ENCODE data around the gene GSTK1. TPM values are rescaled to one million over a fixed set of nuclear protein-coding genes. Genes with fewer than 3 reads are reported as not detected.
"Not testable (repeated sequence)": the region's sequence is repeated elsewhere in the genome, so short reads cannot be mapped to it uniquely, and the experiment has no call there.

The GSTK1 gene
- total and polyA plus RNA-seq, 4 donors: 75.6 to 172 (median 111) TPM

DNA sequence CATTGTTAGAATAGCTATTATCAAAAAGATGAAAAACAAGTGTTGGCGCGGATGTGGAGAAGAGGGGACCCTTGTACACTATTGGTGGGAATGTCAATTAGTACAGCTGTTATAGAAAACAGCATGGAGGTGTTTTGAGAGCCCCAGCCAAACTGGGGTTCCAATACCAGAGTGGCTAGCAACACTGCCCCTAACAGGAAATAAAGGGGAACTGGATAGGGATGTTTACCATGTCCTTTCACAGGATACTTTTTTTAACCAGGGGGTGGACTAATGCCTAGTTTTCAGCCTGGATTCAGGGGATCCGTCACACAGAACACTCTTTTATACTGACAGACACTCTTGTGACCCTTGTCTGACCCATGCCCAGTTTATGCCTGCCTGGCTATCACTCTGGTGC, 6.9 kb upstream of the GSTK1 start:
- no peaks in the 10 kb centered on the region for H3K36me3 ChIP-seq (ENCODE audit: control insufficient read depth in 1 of 2, insufficient read depth in 2 of 2, low read length in 1 of 2)
- H3K4me1 ChIP-seq (ENCODE audit: control insufficient read depth in 1 of 2, insufficient read depth in 2 of 2, low read length in 2 of 2): no peaks in the 10 kb centered on the region
- intact Hi-C loops (cut with DNase I): no loop called here
- H3K4me3 ChIP-seq (ENCODE audit: low read length in 2 of 2): no peak overlapping the region
- no peaks in the 10 kb centered on the region for H3K27me3 ChIP-seq (ENCODE audit: control insufficient read depth in 1 of 2, insufficient read depth in 2 of 2, low read length in 1 of 2)
- ATAC-seq (ENCODE audit: low FRiP score): no peak
- DNase-seq: no peak
- 89 to 95% methylated on average over 3 of the region's 3 CpGs for WGBS, 2 donors
- H3K27ac ChIP-seq (ENCODE audit: low read depth in 1 of 2, low read length in 2 of 2): no peak overlapping the region
- H3K9me3 ChIP-seq (ENCODE audit: control insufficient read depth, low read length): no peaks in the 10 kb centered on the region

DNA sequence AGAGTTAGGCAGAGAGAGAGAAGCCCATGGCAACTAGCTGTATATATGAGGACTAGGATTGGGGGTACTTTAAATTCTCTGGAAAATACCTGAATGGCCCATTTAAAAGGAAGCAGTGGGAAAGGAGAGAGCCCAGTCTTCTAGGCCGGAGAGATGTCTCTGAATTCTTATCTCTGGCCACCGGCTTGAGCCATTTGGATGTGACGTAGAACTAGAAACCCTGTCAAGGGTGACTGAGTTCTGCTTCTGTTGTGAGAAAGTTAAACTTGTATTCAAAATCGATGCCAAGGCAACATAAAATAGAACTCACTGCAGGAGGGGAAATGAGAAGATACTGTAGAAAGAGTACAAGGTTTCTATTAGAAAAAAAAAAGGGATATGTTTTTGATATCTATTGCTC, 6.3 kb upstream of the GSTK1 start:
- Histone ChIP-seq H3K4me1 (ENCODE audit: control insufficient read depth in 1 of 2, insufficient read depth in 2 of 2, low read length in 2 of 2) (no peaks in the 10 kb centered on the region), H3K27ac (ENCODE audit: low read depth in 1 of 2, low read length in 2 of 2) (no peak overlapping the region), H3K27me3 (ENCODE audit: control insufficient read depth in 1 of 2, insufficient read depth in 2 of 2, low read length in 1 of 2) (no peaks in the 10 kb centered on the region), H3K9me3 (ENCODE audit: control insufficient read depth, low read length) (no peaks in the 10 kb centered on the region), H3K36me3 (ENCODE audit: control insufficient read depth in 1 of 2, insufficient read depth in 2 of 2, low read length in 1 of 2) (no peaks in the 10 kb centered on the region), H3K4me3 (ENCODE audit: low read length in 2 of 2) (no peak overlapping the region)
- WGBS, 2 donors: 86 to 90% methylated on average over 4 of the region's 4 CpGs
- ATAC-seq (ENCODE audit: low FRiP score) (no peak), DNase-seq (no peak)
- intact Hi-C loops (cut with DNase I): no loop called here

DNA sequence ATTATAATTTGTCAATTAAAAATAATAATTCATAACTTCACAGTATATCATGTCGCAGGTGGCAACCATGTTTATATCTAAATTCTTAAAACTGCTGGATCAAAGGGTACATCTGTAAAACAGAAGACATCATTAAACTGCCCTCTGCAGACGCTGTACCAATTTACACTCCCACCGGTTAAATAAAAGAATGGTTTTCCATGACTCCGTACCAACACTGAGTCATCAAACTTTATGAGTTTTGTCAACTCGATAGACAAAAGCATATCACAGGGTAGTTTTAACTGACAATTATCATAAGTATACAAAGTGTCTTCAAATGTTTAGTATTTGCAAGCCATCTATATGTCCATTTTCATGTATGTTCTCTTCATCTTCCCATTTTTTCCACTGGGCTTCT, 5.7 kb upstream of the GSTK1 start:
- DNase-seq (no peak), ATAC-seq (ENCODE audit: low FRiP score) (no peak)
- intact Hi-C loops (cut with DNase I): no loop called here
- 86 to 88% methylated on average over 5 of the region's 5 CpGs for WGBS, 2 donors
- Histone ChIP-seq H3K27me3 (ENCODE audit: control insufficient read depth in 1 of 2, insufficient read depth in 2 of 2, low read length in 1 of 2) (no peaks in the 10 kb centered on the region), H3K27ac (ENCODE audit: low read depth in 1 of 2, low read length in 2 of 2) (no peak overlapping the region), H3K36me3 (ENCODE audit: control insufficient read depth in 1 of 2, insufficient read depth in 2 of 2, low read length in 1 of 2) (no peaks in the 10 kb centered on the region), H3K4me1 (ENCODE audit: control insufficient read depth in 1 of 2, insufficient read depth in 2 of 2, low read length in 2 of 2) (no peaks in the 10 kb centered on the region), H3K9me3 (ENCODE audit: control insufficient read depth, low read length) (no peaks in the 10 kb centered on the region), H3K4me3 (ENCODE audit: low read length in 2 of 2) (no peak overlapping the region)

DNA sequence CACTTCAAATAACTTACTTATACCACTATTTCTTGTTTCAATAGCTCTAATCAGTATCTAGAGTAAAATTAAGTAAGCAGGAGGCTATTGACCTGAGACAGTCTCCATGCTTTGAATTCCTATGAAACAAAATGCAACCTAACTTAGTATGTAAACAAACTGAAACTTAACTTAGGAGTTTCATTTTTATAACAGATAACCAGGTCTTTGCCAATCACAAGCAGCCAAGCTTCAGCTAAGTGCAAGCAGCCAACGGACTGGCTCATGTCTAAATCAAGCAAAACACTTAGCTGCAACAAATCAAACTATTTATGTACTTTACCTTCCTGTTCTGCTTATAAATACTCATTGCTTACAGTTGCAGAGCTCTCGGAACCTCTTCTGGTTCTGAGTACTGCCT, 4.4 kb upstream of the GSTK1 start:
- DNase-seq (no peak), ATAC-seq (ENCODE audit: low FRiP score) (no peak)
- Histone ChIP-seq H3K27ac (ENCODE audit: low read depth in 1 of 2, low read length in 2 of 2) (no peak overlapping the region), H3K4me1 (ENCODE audit: control insufficient read depth in 1 of 2, insufficient read depth in 2 of 2, low read length in 2 of 2) (no peaks in the 10 kb centered on the region), H3K27me3 (ENCODE audit: control insufficient read depth in 1 of 2, insufficient read depth in 2 of 2, low read length in 1 of 2) (no peaks in the 10 kb centered on the region), H3K4me3 (ENCODE audit: low read length in 2 of 2) (no peak overlapping the region), H3K36me3 (ENCODE audit: control insufficient read depth in 1 of 2, insufficient read depth in 2 of 2, low read length in 1 of 2) (no peaks in the 10 kb centered on the region), H3K9me3 (ENCODE audit: control insufficient read depth, low read length) (no peaks in the 10 kb centered on the region)
- intact Hi-C loops (cut with DNase I): no loop called here
- 18 to 20% methylated on average over 2 of the region's 2 CpGs for WGBS, 2 donors

DNA sequence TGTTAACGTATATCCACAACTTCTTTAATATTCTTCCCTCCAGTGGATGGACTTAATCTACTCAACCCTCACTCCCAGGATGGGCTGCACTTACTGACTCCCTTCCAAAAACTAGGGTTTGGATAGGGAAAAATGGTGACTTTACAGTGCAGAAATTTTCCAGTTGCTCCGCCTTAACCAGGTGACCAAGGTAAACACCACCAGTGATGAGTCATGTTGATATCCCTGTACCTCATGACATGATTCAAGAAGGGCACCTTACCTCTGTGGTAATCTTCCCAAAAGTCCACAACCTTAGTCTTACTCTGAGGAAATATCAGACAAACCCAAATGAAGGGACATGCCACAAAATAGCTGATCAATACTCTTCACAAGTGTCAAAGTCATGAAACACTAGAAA, 3.5 kb upstream of the GSTK1 start:
- no peak overlapping the region for H3K27ac ChIP-seq (ENCODE audit: low read depth in 1 of 2, low read length in 2 of 2)
- H3K4me1 ChIP-seq (ENCODE audit: control insufficient read depth in 1 of 2, insufficient read depth in 2 of 2, low read length in 2 of 2): no peaks in the 10 kb centered on the region
- H3K4me3 ChIP-seq (ENCODE audit: low read length in 2 of 2): no peak overlapping the region
- H3K9me3 ChIP-seq (ENCODE audit: control insufficient read depth, low read length): no peaks in the 10 kb centered on the region
- H3K27me3 ChIP-seq (ENCODE audit: control insufficient read depth in 1 of 2, insufficient read depth in 2 of 2, low read length in 1 of 2): no peaks in the 10 kb centered on the region
- intact Hi-C loops (cut with DNase I): no loop called here
- DNase-seq (no peak), ATAC-seq (ENCODE audit: low FRiP score) (no peak)
- 88 to 98% methylated on average over 2 of the region's 2 CpGs for WGBS, 2 donors
- no peaks in the 10 kb centered on the region for H3K36me3 ChIP-seq (ENCODE audit: control insufficient read depth in 1 of 2, insufficient read depth in 2 of 2, low read length in 1 of 2)

DNA sequence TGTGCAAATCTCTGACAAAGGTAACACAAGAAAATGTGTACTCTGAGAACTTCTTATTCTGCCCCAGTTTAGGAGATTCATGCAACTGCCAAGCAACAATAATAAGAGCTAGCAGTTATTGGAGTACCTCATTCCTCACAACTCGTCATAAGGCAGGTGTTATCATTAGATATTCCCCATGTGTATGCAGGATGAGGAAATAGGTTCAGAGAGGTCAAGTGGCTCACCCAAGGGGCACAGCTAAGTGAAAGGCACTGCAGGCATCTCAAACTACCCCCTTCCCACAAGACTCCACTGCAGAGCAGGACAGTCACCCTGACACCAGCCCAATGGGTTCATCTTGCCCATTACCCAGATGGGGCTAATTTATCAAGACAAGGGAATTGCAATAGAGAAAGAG, 1.3 kb upstream of the GSTK1 start:
- H3K9me3 ChIP-seq (ENCODE audit: control insufficient read depth, low read length): no peaks in the 10 kb centered on the region
- no peaks in the 10 kb centered on the region for H3K27me3 ChIP-seq (ENCODE audit: control insufficient read depth in 1 of 2, insufficient read depth in 2 of 2, low read length in 1 of 2)
- intact Hi-C loops (cut with DNase I): no loop called here
- DNase-seq: no peak
- 98 to 100% methylated on average over 1 of the region's 1 CpG for WGBS, 2 donors
- no peak overlapping the region for H3K27ac ChIP-seq (ENCODE audit: low read depth in 1 of 2, low read length in 2 of 2)
- no peak for ATAC-seq (ENCODE audit: low FRiP score)
- H3K4me3 ChIP-seq (ENCODE audit: low read length in 2 of 2): no peak overlapping the region
- no peaks in the 10 kb centered on the region for H3K4me1 ChIP-seq (ENCODE audit: control insufficient read depth in 1 of 2, insufficient read depth in 2 of 2, low read length in 2 of 2)
- no peaks in the 10 kb centered on the region for H3K36me3 ChIP-seq (ENCODE audit: control insufficient read depth in 1 of 2, insufficient read depth in 2 of 2, low read length in 1 of 2)

DNA sequence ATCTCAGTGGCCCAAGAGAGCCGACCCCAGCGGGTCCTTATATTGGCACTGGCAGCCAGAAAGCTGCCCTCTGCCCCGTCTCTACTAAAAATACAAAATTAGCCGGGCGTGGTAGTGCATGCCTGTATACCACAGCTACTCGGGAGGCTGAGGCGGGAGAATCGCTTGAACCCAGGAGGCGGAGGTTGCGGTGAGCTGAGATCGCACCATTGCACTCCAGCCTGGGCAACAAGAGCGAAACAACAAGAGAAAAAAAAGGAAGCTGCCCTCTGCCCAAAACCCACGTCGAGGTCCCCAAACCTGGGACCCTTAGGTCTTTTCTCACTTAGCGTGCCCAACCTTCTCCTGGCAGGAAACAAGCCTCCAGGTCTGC, 941 bp downstream of the GSTK1 start:
- H3K9me3 ChIP-seq (ENCODE audit: control insufficient read depth, low read length); intact Hi-C loops (cut with DNase I); ATAC-seq (ENCODE audit: low FRiP score); DNase-seq; H3K27me3 ChIP-seq (ENCODE audit: control insufficient read depth in 1 of 2, insufficient read depth in 2 of 2, low read length in 1 of 2); H3K4me1 ChIP-seq (ENCODE audit: control insufficient read depth in 1 of 2, insufficient read depth in 2 of 2, low read length in 2 of 2); H3K36me3 ChIP-seq (ENCODE audit: control insufficient read depth in 1 of 2, insufficient read depth in 2 of 2, low read length in 1 of 2): not testable (repeated sequence)
- WGBS, 2 donors: 61 to 62% methylated on average over 15 of the region's 15 CpGs
- peak overlapping the region in 1 of 2 donors; percentile 26 for H3K27ac ChIP-seq (ENCODE audit: low read depth in 1 of 2, low read length in 2 of 2)
- H3K4me3 ChIP-seq (ENCODE audit: low read length in 2 of 2): peak overlapping the region; percentile 63 to 68

DNA sequence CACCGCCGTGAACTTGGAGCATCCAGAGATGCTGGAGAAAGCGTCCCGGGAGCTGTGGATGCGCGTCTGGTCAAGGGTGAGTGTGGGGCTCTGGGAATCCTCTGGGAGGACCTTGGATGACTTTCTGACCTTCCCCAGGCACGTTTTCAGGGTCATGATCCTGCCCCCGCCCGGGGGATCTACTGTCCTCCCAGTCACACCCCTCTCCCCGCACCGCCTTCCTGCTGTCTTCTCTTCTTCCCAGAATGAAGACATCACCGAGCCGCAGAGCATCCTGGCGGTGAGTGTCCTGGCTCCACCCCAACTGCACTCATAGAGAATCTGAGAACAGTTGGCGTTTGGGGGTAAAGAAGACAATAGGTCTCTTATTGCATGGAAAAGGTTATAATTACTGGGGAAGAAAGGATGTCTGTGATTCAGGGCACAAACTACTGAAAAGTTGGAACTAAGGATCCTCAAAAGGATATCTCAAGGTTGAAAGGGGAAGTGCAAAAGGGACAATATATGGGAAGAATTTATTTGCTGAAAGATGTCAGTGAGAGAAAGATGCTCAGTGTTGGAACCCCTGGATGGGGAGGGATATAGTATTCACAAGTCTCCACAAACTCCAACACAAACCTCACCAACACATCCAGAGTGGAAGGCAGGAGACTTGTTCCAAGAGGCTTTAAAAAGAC, 1.9 kb downstream of the GSTK1 start:
- Histone ChIP-seq H3K27ac (ENCODE audit: low read depth in 1 of 2, low read length in 2 of 2) (no peak overlapping the region), H3K4me1 (ENCODE audit: control insufficient read depth in 1 of 2, insufficient read depth in 2 of 2, low read length in 2 of 2) (no peaks in the 10 kb centered on the region), H3K36me3 (ENCODE audit: control insufficient read depth in 1 of 2, insufficient read depth in 2 of 2, low read length in 1 of 2) (peaks cover 8 to 12% of the 10 kb centered on the region in 2 donors), H3K27me3 (ENCODE audit: control insufficient read depth in 1 of 2, insufficient read depth in 2 of 2, low read length in 1 of 2) (no peaks in the 10 kb centered on the region), H3K9me3 (ENCODE audit: control insufficient read depth, low read length) (no peaks in the 10 kb centered on the region), H3K4me3 (ENCODE audit: low read length in 2 of 2) (no peak overlapping the region)
- intact Hi-C loops (cut with DNase I): no loop called here
- no peak for DNase-seq
- WGBS, 2 donors: 87 to 90% methylated on average over 15 of the region's 15 CpGs
- no peak for ATAC-seq (ENCODE audit: low FRiP score)

DNA sequence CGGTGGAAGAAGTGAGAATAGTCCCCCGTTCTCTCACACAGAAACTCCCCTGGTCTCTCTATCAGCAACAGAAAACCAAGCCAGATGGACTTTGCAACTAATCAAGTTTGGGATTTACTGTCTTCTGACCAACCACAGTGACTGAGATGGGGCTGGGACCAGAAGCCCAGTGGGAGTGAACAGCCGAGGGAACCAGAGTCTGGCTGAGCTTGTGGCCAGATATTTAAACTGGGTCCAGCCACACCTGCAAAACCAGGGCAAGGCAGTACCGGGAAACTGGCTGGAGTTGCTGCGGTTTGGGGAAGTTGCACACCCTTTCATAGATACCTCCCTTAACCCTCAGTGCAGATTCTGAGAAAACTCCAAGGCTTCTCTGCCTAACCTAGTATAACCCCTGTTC, 6.0 kb downstream of the GSTK1 start:
- Histone ChIP-seq H3K27ac (ENCODE audit: low read depth in 1 of 2, low read length in 2 of 2) (no peak overlapping the region), H3K9me3 (ENCODE audit: control insufficient read depth, low read length) (no peaks in the 10 kb centered on the region), H3K4me1 (ENCODE audit: control insufficient read depth in 1 of 2, insufficient read depth in 2 of 2, low read length in 2 of 2) (no peaks in the 10 kb centered on the region), H3K27me3 (ENCODE audit: control insufficient read depth in 1 of 2, insufficient read depth in 2 of 2, low read length in 1 of 2) (no peaks in the 10 kb centered on the region), H3K36me3 (ENCODE audit: control insufficient read depth in 1 of 2, insufficient read depth in 2 of 2, low read length in 1 of 2) (peaks cover 8 to 12% of the 10 kb centered on the region in 2 donors), H3K4me3 (ENCODE audit: low read length in 2 of 2) (no peak overlapping the region)
- ATAC-seq (ENCODE audit: low FRiP score) (no peak), DNase-seq (no peak)
- intact Hi-C loops (cut with DNase I): no loop called here
- 84 to 87% methylated on average over 5 of the region's 5 CpGs for WGBS, 2 donors
